SK-MEL-5 (cell line): ENCODE data around the gene B3GALT6. TPM values are rescaled to one million over a fixed set of nuclear protein-coding genes. Genes with fewer than 3 reads are reported as not detected.

ENCODE experiments used
- DNase-seq: peaks from one replicate; pipeline ENCODE4 v3.0.0-alpha.2; 2016; ENCODE audit warnings: low read depth, low spot score
- in situ Hi-C: cut with HindIII; loops from 2 replicates; pipeline ENCODE4 v1.10.0; 2016; ENCODE audit warnings: low sequenced_read_pairs, high pct_unique_total_duplicates, low pct_unique_long_range_greater_than_20kb
- total RNA-seq: library from RNA; depleted of rRNA; stranded (reverse); fragments of >200 nt; shearing (Covaris generic); gene quantifications from 2 replicates; pipeline ENCODE4 v1.2.3, GENCODE V29; 2014

Gene B3GALT6
- total RNA-seq, 1 experiment from 2014 or later = 29.0 TPM

DNA sequence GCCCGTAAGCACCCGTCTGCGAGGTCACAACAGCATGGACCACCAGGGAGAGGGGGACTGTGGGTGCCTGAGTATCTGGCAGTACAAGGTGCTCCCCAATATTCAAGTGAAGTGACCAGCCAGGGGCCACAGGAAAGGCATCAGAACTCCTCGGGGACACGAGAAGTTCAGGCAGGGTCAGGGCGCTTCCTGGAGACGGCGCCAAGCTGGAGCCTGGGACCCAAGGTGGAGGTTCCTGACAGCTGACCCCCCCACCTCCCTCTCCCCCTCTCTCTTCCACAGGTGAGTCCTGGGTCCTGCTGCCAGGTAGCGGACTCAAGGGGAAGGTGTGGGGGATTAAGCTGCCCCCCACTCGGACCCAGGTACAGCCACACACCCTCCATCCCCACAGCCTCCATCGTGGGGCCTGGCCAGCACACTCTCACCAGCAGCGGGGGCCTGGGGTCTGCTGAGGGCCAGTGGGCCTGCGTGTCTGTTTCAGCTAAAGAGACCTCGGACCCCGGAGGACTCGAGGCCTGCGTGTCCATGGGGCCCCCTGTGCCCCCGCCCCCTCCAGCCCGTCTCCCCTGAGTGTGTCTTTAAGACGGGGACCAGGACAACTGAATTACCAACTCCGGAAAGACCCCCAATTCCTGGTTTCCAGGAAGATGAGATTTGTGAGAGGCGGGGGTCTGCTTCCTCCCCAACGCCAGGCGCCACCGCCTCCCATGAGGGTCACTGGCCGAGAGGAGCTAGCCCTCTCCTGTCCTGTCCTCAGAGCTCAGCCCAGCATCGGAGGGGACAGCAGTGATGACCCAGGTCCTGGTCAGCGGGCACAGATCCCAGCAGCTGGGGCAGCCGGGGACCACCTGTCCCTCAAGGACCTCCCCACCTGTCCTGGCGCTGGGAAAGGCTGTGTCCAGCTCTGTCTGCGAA is 31.8 kb upstream of the B3GALT6 start:
- DNase-seq = no peak
- in situ Hi-C loops = no loop called here

DNA sequence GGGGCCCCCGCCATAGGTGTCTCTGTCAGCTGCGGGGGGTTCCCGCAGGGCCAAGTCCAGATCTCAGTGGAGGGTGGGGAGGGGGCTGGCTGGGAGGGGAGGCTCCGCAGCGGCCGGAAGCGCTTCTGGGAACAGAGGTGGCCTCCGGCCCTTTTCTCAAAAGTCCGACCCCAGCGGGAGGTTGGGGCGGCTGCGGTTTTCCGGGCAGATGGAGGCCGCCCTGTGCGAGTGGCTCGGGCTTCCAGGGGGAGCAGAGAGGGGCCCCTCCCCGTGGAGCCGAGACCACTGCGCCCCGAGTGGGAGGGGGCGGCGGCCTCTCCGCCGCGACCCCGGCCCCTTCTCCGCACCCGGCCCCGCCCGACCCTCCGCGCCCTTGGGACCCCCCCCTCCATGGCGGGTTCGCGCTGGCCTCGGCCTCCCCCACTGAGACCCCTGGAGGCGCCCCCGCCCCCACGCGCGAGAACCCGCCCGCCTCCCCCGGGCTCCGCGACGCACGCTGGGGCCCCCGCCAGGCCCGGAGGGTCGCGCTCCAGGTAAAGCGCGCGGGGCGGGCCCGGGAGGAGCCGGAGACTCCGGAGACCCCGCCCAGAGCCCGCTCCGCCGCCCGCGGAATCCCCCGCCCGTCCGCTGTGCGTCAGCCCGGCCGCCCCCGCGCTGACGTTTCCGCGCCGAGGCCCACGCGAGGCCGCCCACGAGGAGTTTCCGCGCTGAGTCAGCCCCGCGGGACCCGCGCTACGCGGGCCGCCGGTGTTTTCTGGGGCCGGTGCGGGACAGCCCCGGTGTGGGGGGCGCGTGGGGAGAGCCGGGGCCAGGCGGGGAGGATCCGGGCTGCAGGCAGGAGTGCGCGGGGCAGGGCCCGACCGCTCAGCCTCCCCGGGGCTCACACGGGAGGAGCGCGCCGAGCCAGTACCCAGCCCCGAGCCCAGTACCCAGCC is 30.9 kb upstream of the B3GALT6 start:
- in situ Hi-C loops = no loop called here
- DNase-seq = no peak

DNA sequence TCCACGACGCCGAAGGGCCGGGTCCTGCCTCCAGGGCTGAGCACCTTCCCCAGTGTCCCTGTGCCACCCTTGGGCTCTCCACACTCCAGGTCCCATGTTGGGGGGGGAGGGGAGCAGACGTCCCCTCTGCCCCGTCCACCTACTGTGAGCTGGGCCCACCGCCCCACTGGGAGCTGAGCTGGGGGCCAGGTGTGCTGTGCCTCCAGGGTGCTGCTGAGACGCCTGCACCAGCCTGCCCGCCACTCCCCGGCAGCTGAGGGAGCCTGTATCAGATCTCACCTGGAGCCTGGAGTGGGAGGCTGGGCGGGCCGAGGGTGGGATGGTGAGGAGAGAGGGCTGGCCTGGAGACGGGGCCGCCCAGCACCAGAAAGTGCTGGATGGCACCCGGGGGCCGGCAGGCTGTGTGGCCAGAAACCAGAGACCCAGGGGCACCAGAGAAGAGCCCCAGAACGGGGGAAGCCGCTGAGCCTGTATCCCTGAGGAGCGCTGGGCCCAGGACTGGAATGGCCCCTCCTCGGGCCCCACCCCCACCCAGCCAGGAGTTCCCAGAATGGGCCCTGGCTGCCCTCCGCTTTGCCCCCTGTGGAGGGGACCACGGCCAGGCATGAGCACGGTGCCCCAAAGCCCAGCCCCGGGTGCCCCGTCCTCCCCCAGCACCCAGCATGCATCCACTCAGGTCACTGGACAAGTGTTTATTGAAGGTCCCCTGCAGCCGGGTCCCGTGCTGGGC is 29.0 kb upstream of the B3GALT6 start:
- in situ Hi-C loops = no loop called here
- DNase-seq = no peak

DNA sequence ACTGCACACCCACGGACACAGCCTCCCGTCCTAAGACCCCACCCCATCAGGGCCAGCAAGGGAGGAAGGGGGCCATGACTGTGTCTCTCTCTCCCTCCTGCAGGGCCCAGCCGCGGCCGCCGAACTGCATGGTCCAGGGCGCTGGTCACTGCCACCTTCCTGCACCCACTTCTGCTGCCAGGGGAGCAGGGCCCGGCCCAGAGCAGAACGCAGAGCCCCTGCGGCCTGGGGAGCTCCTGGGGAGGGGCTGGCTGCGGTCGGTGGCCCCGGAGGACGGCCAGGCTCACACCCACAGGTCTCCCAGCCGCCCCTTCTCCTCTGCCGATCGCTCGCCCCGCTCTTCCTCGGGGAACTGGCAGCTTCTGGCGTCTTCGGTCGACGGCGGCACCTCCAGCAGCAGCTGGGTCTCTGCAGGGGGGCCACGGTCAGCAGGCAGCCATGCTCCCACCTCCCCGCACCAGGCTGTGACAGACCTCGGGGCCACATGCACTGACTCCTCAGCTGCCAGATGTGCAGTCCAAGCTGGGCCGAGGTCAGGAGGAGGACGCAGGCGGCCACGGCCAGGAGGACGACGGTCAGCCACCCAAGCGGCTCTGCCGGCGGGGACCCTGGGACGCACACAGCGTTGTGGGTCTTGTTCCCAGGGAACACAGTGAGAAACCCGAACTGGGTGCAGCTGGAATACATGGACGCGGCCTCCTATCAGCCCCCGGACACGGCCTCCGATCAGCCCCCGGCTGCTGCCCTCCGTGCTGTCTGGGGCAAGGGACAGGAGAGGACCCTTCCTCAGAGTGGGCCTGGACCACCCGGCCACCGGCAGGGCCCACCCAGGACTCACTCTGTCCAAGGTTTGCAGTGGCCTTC is 28.2 kb upstream of the B3GALT6 start:
- in situ Hi-C loops = no loop called here
- no peak for DNase-seq

DNA sequence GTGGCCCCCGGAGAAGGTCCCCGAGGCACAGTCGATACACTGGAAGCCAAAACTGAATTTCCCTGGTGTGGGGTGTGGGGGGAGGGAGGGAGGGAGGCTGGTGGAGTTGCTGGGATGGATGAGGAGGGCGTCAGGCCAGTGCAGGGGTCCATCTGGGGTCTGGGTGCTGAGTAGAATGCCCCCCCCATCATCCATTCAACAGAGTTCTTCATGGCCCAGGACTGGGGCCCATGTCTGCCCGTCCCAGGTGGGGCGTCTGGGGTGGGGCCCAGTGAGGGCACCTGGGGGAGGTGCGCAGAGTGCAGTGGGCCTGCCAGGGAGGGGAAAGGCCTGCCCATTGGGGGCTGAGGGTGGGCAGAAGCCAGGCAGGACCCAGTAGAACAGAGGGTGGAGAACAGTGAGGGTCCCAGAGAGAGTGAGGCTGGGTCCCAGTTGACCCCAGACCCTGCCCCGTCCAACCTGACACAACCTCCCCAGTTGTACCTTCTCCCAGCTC is 27.6 kb upstream of the B3GALT6 start:
- in situ Hi-C loops = no loop called here
- DNase-seq = no peak

DNA sequence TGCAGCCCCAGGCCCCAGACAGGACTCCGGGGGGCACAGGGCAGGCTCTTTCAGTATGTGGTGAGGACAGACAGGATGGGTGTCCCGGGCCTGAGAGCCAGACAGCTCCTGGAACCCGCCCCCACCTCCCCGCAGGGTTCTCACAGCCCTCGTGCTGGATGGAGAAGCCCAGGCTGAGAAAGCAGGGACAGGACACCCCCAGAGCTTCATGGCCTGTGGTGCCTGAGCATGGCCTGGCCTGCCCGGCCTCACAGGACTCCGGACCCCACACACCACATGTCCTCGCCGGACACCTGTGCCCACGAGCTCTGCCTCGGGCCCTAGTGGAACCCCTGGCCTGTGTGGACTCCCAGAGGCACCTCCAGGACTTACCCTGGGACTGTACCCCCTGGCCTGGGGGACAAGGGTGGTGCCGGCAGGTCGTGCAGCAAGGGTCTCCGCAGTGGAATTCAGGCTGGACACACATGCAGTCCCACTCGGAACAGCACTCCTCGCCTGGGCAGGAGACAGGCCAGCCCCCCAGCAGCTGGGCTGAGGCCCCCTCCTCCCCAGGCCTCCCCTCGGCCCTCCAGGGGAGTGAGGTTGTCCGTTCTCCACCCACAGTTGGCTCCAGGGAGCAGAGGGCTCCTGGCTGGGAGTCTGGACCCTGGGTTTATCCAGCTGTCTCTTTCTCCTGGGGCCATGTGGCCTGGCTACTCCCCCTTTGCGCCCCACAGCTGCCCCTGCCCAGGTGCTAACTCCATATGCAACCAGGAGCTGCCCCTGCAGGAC is 26.9 kb upstream of the B3GALT6 start:
- no peak for DNase-seq
- in situ Hi-C loops = no loop called here

DNA sequence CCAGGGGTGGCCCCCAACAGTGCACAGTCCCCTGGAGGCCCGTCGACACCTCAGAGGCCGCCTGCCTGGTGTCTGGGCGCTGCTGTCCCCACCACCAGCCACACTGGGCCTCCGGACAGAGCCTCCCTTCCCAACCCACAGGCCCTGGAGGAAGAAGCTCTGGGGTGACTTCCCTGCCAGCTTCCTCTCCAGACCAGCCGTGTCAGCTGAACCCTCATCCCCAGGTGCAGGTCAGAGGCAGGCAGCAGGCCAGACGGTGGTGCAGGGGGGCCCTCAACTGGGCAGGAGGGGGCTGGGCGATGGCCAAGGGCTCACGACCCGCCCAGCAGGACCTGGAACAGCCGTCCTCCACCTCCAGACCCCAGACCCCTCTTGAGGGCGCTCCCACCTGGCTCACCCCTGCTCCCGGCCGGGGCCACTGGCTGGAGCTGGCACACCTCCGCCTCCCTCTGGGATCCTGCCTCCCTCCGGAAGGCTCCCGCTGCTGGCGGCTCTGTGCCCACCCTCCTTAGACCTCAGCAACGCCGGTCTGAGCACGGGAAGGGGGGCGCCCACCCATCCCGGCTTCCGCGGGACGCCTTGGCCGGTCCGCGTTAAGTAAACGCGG is 26.2 kb upstream of the B3GALT6 start:
- in situ Hi-C loops = no loop called here
- no peak for DNase-seq

DNA sequence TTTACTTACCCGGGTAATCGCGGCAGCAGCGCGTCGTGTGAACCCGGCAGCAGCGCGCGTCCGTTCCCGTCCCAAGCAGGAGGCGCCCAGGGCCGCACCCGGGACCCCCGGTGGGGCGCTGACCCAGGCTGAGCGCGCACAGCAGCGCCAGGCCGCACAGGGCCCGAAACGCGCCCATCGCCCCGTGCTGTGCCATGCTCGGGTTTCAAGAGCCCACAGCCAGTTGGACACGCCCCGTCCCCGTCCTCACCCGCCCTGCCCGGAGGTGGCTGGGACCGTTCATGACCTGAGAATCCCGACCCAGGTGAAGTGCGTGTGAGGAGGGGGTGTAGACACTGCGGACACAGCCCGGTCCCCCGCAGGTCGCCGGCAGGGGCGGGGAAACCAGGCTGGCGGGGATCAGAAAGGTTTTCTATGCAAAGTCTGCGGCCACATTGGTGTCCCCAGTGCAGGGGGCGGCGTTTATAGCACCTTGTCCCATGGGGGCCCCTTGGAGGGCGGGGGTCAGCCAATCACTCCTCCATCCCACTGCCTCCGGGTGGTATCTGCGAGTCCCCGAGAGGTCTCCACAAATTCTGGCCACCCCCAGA is 25.6 kb upstream of the B3GALT6 start, which contains the start of gene TNFRSF18:
Gene TNFRSF18, minus strand, starts transcription at position 217 of the 590 bp plus-strand sequence. Its CDS starts 21 bp downstream, at position 196.
- in situ Hi-C loops = no loop called here

DNA sequence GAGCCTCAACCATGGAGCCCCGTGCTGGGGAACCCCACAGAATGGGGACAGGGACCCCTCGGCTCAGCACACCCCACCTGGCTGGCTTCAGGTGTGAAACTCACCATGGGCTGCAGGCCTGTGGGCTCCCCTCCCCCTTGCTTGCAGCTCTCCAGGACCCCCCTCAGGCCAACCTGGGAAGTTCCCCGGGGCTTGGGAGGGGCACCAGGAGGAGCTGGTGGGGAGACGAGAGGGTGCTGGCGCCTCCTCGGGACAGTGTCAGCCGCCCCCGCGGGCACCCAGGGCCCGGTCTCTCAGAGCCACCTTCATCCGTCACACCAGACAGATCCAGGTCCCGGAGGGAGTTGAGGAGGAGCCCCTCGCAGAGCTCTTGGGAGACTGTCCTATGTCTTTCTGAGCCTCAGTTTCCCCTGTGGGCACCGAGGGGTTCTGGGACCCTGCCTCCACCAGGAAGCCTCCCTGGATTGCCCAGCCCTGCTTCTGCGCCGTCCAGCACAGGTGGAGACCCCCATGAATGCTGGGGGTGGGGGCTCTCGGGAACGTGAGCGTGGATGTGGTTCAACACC is 25.0 kb upstream of the B3GALT6 start:
- DNase-seq = no peak
- in situ Hi-C loops = no loop called here

More for the DNA sequence above, 25.6 kb upstream of the B3GALT6 start, which contains the start of gene TNFRSF18:
- DNase-seq = no peak

DNA sequence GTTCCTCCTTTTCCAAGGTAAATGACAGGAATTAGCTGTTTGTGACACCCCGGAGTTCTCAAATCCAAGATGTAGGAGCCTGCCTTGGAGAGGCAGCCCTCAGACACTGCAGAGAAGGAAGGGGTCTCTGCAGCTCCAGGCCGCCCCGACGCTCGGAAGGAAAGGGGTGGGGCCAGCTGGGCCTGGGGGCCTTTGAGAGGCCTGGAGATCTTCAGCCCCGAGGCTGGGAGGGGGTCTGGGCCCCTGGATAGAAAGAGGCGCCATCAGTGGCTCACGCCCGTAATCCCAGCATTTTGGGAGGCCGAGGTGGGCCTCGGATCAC is 24.5 kb upstream of the B3GALT6 start:
- in situ Hi-C loops = no loop called here
- no peak for DNase-seq

DNA sequence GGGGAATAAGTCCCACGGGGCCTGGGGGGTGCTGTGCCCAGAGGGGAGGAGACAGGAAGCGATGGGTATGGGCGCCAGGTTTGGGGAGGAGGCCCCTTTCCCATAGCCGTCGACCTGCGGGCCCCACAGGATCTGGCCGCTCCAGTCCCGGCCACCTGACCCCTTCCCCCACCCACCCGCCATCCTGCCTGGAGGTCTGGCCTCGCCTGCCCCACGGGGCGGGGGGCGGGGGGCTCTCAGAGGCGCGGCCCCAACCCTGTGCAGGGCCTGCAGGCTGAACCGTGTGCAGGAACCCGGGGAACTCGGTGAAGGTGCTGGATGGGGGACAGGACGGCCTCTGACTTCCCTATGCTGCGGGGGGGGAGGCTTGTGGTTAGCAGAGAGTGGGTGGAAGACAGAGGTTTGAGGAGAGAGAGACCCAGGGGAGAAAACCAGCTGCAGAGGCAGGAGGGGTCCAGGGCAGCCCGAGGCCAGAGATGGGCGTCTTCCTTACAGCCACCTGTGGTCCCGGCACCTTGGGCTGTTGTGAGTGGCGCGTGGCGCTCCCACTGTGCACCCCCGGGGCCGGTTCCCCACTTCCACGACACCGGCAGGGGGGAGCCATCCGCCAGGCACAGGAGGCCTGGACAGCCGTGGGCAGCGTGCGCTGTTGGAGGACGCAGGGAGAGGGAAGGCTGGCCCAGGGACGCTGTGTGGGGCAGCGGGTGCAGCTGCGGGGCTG is 23.2 kb upstream of the B3GALT6 start:
- in situ Hi-C loops = no loop called here

DNA sequence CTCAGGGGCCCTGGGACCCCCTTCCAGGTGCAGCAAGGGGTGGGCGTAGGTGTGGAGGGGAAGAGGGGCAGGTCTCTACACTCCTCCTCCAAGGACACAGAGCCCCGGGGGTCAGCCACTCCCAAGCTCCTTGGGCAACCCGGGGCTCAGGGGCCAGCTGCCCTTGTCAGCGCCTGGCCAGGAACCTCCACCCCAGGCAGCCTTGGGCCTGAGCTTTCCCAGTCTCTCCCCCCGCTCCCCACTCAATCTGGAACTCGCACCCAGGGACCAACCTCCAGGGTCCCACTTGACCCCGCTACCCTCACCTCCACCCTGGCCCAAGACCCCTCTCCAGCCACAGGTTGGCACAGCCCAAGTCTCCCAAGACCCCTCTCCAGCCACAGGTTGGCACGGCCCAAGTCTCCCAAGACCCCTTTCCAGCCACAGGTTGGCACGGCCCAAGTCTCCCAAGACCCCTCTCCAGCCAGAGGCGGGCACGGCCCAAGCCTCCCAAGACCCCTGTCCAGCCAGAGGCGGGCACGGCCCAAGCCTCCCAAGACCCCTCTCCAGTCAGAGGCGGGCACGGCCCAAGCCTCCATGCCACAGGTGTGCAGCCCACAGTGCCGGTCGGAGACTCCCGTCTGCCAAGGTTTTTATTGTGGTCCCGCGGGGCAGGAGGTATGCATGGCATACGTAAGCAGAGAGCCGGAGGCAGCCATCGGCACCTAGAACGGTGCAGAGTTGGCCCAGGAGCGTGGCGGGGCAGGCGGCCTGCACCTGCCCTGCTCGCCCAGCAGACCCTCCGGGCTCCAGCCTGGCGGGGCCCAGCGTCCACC is 21.1 kb upstream of the B3GALT6 start:
- no peak for DNase-seq
- in situ Hi-C loops = no loop called here

More for the DNA sequence above, 23.2 kb upstream of the B3GALT6 start:
- DNase-seq = no peak

DNA sequence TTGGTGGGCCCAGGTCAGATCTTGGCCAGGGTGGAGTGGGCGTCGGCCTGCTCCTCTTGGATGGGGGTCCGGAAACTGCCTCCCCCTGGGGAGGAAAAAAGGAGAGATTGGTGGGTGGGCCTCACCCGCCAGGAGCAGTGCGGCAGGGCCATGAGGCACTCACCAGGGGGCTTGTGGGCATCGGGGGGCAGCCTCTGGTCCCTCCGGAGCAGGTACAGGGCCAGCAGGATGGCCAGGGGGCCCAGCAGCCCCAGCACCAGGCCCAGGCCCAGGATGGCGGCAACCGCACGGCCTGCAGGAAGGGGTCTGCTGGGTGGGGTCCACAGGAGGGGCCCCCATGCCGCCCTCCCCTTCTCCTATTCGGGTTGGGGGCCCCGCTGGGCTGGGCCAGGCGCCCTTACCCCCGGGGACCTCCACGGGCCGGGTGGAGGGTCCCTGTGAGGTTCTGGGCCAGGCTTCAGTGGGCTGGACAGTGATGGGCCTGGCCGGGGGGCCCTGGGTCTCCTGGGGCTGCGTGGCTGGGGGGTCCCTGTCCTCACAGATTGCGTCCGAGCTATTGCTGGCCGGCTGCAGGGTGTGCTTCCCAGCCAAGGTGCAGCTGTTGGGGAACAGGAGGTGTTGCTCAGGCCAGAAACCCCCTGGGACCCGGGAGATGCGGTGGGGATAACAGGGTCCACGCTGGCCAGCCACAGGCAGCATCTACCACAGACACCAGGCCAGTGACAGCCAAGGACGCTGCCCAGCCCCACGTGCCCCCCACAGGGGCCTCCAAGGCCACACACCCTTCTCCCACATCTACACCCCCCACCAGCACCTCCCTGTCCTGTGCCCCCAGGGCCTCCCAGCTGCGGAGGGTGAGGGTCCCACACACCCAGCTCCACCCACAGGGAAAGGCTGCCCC is 20.2 kb upstream of the B3GALT6 start:
- no peak for DNase-seq
- in situ Hi-C loops = no loop called here
